ENCODE data around the gene ARID5B. TPM values are rescaled to one million over a fixed set of nuclear protein-coding genes. Genes with fewer than 3 reads are reported as not detected.

Gene ARID5B
- 67.4 and 76.8 TPM in 2 replicates for total RNA-seq

DNA sequence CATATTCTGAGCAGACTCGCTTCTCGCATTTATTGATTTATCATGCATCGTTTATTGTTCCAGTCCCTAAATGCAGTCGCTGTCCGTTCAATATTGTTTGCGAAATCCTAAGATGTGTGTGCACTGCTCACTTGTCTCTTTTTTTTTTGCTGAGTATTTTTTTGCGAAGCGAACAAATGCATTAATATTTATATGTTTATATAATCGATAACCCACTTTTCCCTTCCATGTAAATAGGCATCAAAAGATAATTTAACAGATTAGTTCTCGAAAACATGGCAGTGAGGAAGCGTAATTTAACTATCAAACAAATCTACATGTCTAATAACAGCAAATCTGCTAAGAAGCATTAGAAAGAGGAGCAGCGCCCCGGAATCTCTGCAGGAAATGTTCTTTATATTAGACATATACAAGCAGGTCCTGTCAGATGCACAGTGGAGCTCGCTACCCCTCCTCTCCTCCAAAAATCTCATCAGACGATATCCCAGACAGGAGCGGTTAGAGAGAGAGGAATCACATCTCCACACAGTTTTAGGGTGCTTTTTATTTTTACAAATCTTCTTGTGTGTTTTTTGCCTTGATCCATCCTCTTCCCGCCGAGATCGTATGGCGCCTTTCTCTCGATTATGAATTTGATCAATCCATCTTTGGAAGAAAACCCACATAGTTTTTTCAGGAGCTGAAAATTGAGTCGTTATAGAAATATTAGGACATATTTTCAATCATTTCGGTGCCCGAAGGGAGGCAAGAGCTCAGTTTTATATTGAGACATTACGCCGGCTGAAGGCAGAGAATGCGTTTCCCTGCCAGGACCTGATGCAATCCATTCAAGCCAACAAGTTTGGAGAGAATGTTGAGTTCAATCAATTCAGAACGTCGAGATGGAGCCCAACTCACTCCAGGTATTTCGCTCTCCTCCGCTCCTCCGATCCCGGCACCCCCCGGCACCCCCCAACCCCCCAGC, at the start of gene ARID5B:
Gene ARID5B, plus strand, starts transcription at position 871 of the 964 bp plus-strand sequence. Its CDS starts 11 bp downstream, at position 882.
- CTCF ChIA-PET: interaction anchor here (0.6 to 11.3 kb wide), 8 partner anchors 36 to 344 kb away, joined by 3 to 101 read pairs (median 12); no protein-coding TSS in a partner anchor
- no peak for DNase-seq

GRCh38 chr10:61852261-61852660, 49.2 kb upstream of the ARID5B start:
- H3K27me3 Mint-ChIP-seq: no peaks in the 10 kb centered on the region
- intact Hi-C loops (cut with micrococcal nuclease): no loop called here
- no peaks in the 10 kb centered on the region for H3K9me3 Mint-ChIP-seq
- no peaks in the 10 kb centered on the region for H3K4me1 Mint-ChIP-seq
- TF ChIP-seq CTCF (IDR thresholded peaks at IDR 0.05): no peak
- CTCF ChIA-PET: no interaction called here
- H3K36me3 Mint-ChIP-seq (ENCODE audit: low read depth): no peaks in the 10 kb centered on the region
- DNase-seq: no peak
- H3K4me3 Mint-ChIP-seq: no peak overlapping the region
- POLR2A ChIA-PET: no interaction called here
- H3K27ac Mint-ChIP-seq: no peak overlapping the region
- no peak for ATAC-seq (ENCODE audit: low read depth)

More for the DNA sequence above, at the start of gene ARID5B:
- ATAC-seq (ENCODE audit: low read depth): no peak
- no peak for TF ChIP-seq CTCF (IDR thresholded peaks at IDR 0.05)
- H3K27ac Mint-ChIP-seq: peak within 1 kb of the TSS; percentile 98
- intact Hi-C loops (cut with micrococcal nuclease): loop anchor here (1.0 to 10.0 kb wide), 8 partner anchors 87 to 1666 kb away; partner anchors contain the start of gene NRBF2
- no peaks in the 10 kb centered on the region for H3K9me3 Mint-ChIP-seq
- H3K27me3 Mint-ChIP-seq: no peaks in the 10 kb centered on the region
- H3K36me3 Mint-ChIP-seq (ENCODE audit: low read depth): peaks cover 32% of the 10 kb centered on the region
- POLR2A ChIA-PET: interaction anchor here (0.5 to 11.6 kb wide), 33 partner anchors 8 to 940 kb away, joined by 3 to 589 read pairs (median 8); partner anchors contain the start of gene EGR2
- peaks cover 54% of the 10 kb centered on the region for H3K4me1 Mint-ChIP-seq
- H3K4me3 Mint-ChIP-seq: peak within 1 kb of the TSS; percentile 97

DNA sequence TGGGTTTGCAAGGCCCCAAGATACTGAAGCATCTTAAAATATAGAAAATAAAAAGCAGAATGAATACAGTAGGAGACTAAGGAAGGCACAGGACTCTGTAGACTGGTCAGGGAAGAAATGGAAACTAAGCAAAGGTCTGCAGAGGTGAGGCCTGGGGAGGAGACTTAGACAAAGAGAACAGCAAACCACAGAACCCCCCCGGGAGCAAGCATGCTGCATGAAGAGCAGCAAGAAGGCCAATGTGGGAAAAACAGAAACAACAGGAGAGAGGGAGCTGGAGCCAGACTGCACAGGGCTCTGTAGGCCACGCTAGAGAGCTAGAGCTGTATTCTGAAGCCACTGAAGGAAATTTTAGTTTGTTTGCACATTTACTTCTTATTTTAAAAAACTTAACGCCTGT, 45.7 kb upstream of the ARID5B start:
- Mint-ChIP-seq H3K4me1 (no peaks in the 10 kb centered on the region), H3K27me3 (no peaks in the 10 kb centered on the region), H3K36me3 (ENCODE audit: low read depth) (no peaks in the 10 kb centered on the region), H3K27ac (no peak overlapping the region), H3K9me3 (no peaks in the 10 kb centered on the region), H3K4me3 (no peak overlapping the region)
- CTCF ChIA-PET: no interaction called here
- POLR2A ChIA-PET: no interaction called here
- intact Hi-C loops (cut with micrococcal nuclease): no loop called here
- DNase-seq: no peak
- TF ChIP-seq CTCF (IDR thresholded peaks at IDR 0.05): no peak
- ATAC-seq (ENCODE audit: low read depth): no peak

DNA sequence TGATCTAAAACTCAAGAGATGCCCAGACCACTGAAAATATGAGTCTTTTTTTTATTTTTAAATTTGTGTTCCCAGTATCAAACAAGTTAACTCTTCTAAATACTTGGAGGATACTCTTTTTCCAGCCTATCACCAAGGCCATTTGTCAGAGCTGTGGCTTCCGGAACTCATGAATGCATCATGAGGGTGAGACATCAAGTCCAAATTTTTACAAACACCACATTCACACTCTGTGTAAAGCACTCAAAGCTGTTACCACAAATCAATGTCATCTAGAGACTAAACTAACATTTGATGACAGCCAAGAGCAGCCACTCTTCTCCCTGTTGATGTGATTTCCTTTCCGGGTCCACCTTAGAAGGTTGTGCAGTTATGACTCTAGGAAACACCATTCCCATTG, 43.8 kb upstream of the ARID5B start:
- intact Hi-C loops (cut with micrococcal nuclease): no loop called here
- Mint-ChIP-seq H3K4me3 (no peak overlapping the region), H3K27me3 (no peaks in the 10 kb centered on the region), H3K36me3 (ENCODE audit: low read depth) (no peaks in the 10 kb centered on the region), H3K27ac (no peak overlapping the region), H3K9me3 (no peaks in the 10 kb centered on the region), H3K4me1 (no peaks in the 10 kb centered on the region)
- ATAC-seq (ENCODE audit: low read depth): no peak
- ChIA-PET POLR2A (no interaction called here), CTCF (no interaction called here)
- no peak for TF ChIP-seq CTCF (IDR thresholded peaks at IDR 0.05)
- no peak for DNase-seq

- no peak for TF ChIP-seq CTCF (IDR thresholded peaks at IDR 0.05)
- Mint-ChIP-seq H3K9me3 (no peaks in the 10 kb centered on the region), H3K27me3 (no peaks in the 10 kb centered on the region), H3K36me3 (ENCODE audit: low read depth) (no peaks in the 10 kb centered on the region), H3K4me1 (no peaks in the 10 kb centered on the region), H3K4me3 (no peak overlapping the region), H3K27ac (no peak overlapping the region)
- no peak for DNase-seq
- ChIA-PET CTCF (no interaction called here), POLR2A (no interaction called here)
- intact Hi-C loops (cut with micrococcal nuclease): no loop called here
- ATAC-seq (ENCODE audit: low read depth): no peak
These were observed 41.7 kb upstream of the ARID5B start for GRCh38 chr10:61859786-61860185.

Measured in activated B cell treated with CpG ODN at 0.5 μM for 24 hours (primary cell).